IMR-90 (cell line): Measurements from ENCODE around the gene MACO1. TPM values are rescaled to one million over a fixed set of nuclear protein-coding genes. Genes with fewer than 3 reads are reported as not detected.
A peak's percentile ranks its signal among the peaks of the same experiment; 100 is the strongest.

Experiments used
- ATAC-seq: fragments of 200-7000 bp; cut with Tn5 transposase; 2 replicates; pipeline ENCODE4 v1.9.1; 2020; ENCODE audit warnings: low read depth, mild to moderate bottlenecking, moderate library complexity
- BruUV-seq: library from RNA; stranded (reverse); fragments of 400-500 nt; replicated peaks from 2 replicates; lab custom pipeline; 2021; lab: Mats Ljungman, UMichigan
- CTCF ChIA-PET: fragments of 300-600 bp; formaldehyde crosslinking; extraction: SDS; loops from one replicate; lab custom pipeline; 2021; ENCODE audit warnings: antibody characterized with exemption; lab: Yijun Ruan, JAX
- POLR2A ChIA-PET: fragments of 300-600 bp; sonication (Branson Sonifier 250); formaldehyde crosslinking; loops from one replicate; lab custom pipeline; 2022; ENCODE audit warnings: antibody characterized with exemption; ENCODE audit not compliant: unreplicated experiment; lab: Charles Lee
- DNase-seq: peaks from one replicate; pipeline ENCODE4 v3.0.0; 2013
- H2AFZ ChIP-seq: replicated peaks from 2 replicates; pipeline ENCODE3; 2013; ENCODE audit warnings: low read length, mild to moderate bottlenecking; ENCODE audit not compliant: poor library complexity
- H2AK5ac ChIP-seq: 2 replicates; pipeline ENCODE4 v1.6.1; 2013; ENCODE audit warnings: low read depth, low read length, inconsistent platforms
- H2AK9ac ChIP-seq: replicated peaks from 2 replicates; pipeline ENCODE3; 2013; ENCODE audit warnings: mild to moderate bottlenecking, low read depth, low read length, moderate library complexity; ENCODE audit not compliant: poor library complexity
- H2BK120ac ChIP-seq: 2 replicates; pipeline ENCODE4 v1.6.1; 2013; ENCODE audit warnings: low read depth, low read length, inconsistent platforms
- H2BK15ac ChIP-seq: 3 replicates; pipeline ENCODE4 v1.6.1; 2013; ENCODE audit warnings: low read depth, low read length, inconsistent platforms
- H2BK20ac ChIP-seq: 2 replicates; pipeline ENCODE4 v1.6.1; 2013; ENCODE audit warnings: low read depth, mild to moderate bottlenecking, inconsistent platforms, low read length, moderate library complexity
- H2BK5ac ChIP-seq: 2 replicates; pipeline ENCODE4 v1.6.1; 2013; ENCODE audit warnings: mild to moderate bottlenecking, low read depth, low read length, inconsistent platforms; ENCODE audit not compliant: poor library complexity, severe bottlenecking
- H3K14ac ChIP-seq: replicated peaks from 2 replicates; pipeline ENCODE4 v1.6.1; 2013; ENCODE audit warnings: low read depth, low read length, inconsistent platforms
- H3K18ac ChIP-seq: 2 replicates; pipeline ENCODE4 v1.6.1; 2013; ENCODE audit warnings: low read depth, low read length, control low read depth
- H3K23ac ChIP-seq: 2 replicates; pipeline ENCODE4 v1.6.1; 2013; ENCODE audit warnings: low read depth, low read length, inconsistent platforms
- H3K27ac ChIP-seq: 2 replicates; pipeline ENCODE4 v1.5.1; 2013; ENCODE audit warnings: mild to moderate bottlenecking, control low read depth, low read length; ENCODE audit not compliant: insufficient read depth
- H3K27me3 ChIP-seq: 2 replicates; pipeline ENCODE4 v1.6.1; 2013; ENCODE audit warnings: low read length; ENCODE audit not compliant: control insufficient read depth, insufficient read depth
- H3K36me3 ChIP-seq: 2 replicates; pipeline ENCODE4 v1.6.1; 2013; ENCODE audit warnings: low read length, mixed read lengths; ENCODE audit not compliant: control insufficient read depth, insufficient read depth
- H3K4ac ChIP-seq: 2 replicates; pipeline ENCODE4 v1.6.1; 2013; ENCODE audit warnings: low read depth, low read length, inconsistent platforms
- H3K4me1 ChIP-seq: 2 replicates; pipeline ENCODE4 v1.6.1; 2013; ENCODE audit warnings: low read length, mixed read lengths; ENCODE audit not compliant: control insufficient read depth, insufficient read depth
- H3K4me2 ChIP-seq: 2 replicates; pipeline ENCODE4 v1.6.1; 2013; ENCODE audit warnings: low read depth, mild to moderate bottlenecking, control low read depth, low read length, moderate library complexity
- H3K4me3 ChIP-seq: 2 replicates; pipeline ENCODE4 v1.5.1; 2013; ENCODE audit warnings: low read depth, mild to moderate bottlenecking, control low read depth, low read length, moderate library complexity; ENCODE audit not compliant: insufficient read depth
- H3K56ac ChIP-seq: 2 replicates; pipeline ENCODE4 v1.6.1; 2013; ENCODE audit warnings: low read length, inconsistent platforms; ENCODE audit not compliant: insufficient read depth; ENCODE audit errors: extremely low read depth
- H3K79me1 ChIP-seq, 2 experiments: 2 replicates each; pipeline ENCODE4 v1.6.1; 2013; ENCODE audit warnings: low read length in 2 of 2, inconsistent platforms in 1 of 2, low read depth in 1 of 2
- H3K9ac ChIP-seq: 2 replicates; pipeline ENCODE4 v1.6.1; 2013; ENCODE audit warnings: low read depth, low read length, control low read depth
- H3K9me1 ChIP-seq: 2 replicates; pipeline ENCODE4 v1.6.1; 2013; ENCODE audit warnings: low read length, inconsistent platforms; ENCODE audit not compliant: insufficient read depth
- H3K9me3 ChIP-seq: 2 replicates; pipeline ENCODE4 v1.6.1; 2013; ENCODE audit warnings: low read length; ENCODE audit not compliant: control insufficient read depth, insufficient read depth
- H4K20me1 ChIP-seq: 2 replicates; pipeline ENCODE4 v1.6.1; 2013; ENCODE audit warnings: low read length, inconsistent platforms; ENCODE audit not compliant: insufficient read depth
- H4K5ac ChIP-seq: 2 replicates; pipeline ENCODE4 v1.6.1; 2013; ENCODE audit warnings: mild to moderate bottlenecking, low read depth, low read length, control low read depth
- H4K8ac ChIP-seq, 2 experiments: 2 replicates each; pipeline ENCODE4 v1.6.1; 2013; ENCODE audit warnings: low read depth in 2 of 2, low read length in 2 of 2, control low read depth in 1 of 2, inconsistent platforms in 1 of 2
- H4K91ac ChIP-seq: 2 replicates; pipeline ENCODE4 v1.6.1; 2013; ENCODE audit warnings: low read depth, low read length, inconsistent platforms; ENCODE audit not compliant: insufficient read depth
- BHLHE40 ChIP-seq: fragments of 150-350 bp; IDR thresholded peaks from 2 replicates; pipeline ENCODE4 v1.6.1; 2016; ENCODE audit warnings: mild to moderate bottlenecking, low read depth, low read length
- CEBPB ChIP-seq: IDR thresholded peaks from 2 replicates; pipeline ENCODE4 v1.6.1; 2012; ENCODE audit warnings: low read depth, low read length, improper control_type of control experiment
- CHD1 ChIP-seq: IDR thresholded peaks from 2 replicates; pipeline ENCODE4 v1.6.1; 2012; ENCODE audit warnings: low read depth, low read length, improper control_type of control experiment
- CTCF ChIP-seq: conservative IDR thresholded peaks from 2 replicates; pipeline ENCODE4 v1.5.1; 2012; ENCODE audit warnings: mild to moderate bottlenecking, low read depth, low read length, improper control_type of control experiment
- ELK1 ChIP-seq: fragments of 150-350 bp; IDR thresholded peaks from 2 replicates; pipeline ENCODE4 v1.6.1; 2016; ENCODE audit warnings: low read depth, mild to moderate bottlenecking, low read length, moderate library complexity, borderline replicate concordance
- FOS ChIP-seq: fragments of 150-350 bp; IDR thresholded peaks from 2 replicates; pipeline ENCODE4 v1.6.1; 2016; ENCODE audit warnings: low read depth, low read length
- MXI1 ChIP-seq: IDR thresholded peaks from 2 replicates; pipeline ENCODE4 v1.6.1; 2012; ENCODE audit warnings: low read depth, mild to moderate bottlenecking, low read length, moderate library complexity, borderline replicate concordance
- POLR2A ChIP-seq: IDR thresholded peaks from 2 replicates; pipeline ENCODE4 v1.6.1; 2012; ENCODE audit warnings: mild to moderate bottlenecking, low read depth, low read length
- RAD21 ChIP-seq: IDR thresholded peaks from 2 replicates; pipeline ENCODE4 v1.6.1; 2012; ENCODE audit warnings: low read length, improper control_type of control experiment
- RCOR1 ChIP-seq: IDR thresholded peaks from 2 replicates; pipeline ENCODE4 v1.6.1; 2012; ENCODE audit warnings: mild to moderate bottlenecking, low read length, improper control_type of control experiment; ENCODE audit not compliant: insufficient replicate concordance
- SMC3 ChIP-seq: fragments of 150-350 bp; IDR thresholded peaks from 2 replicates; pipeline ENCODE4 v1.6.1; 2016; ENCODE audit warnings: low read depth, mild to moderate bottlenecking, antibody characterized with exemption, low read length, moderate library complexity
- USF2 ChIP-seq: fragments of 150-350 bp; IDR thresholded peaks from 2 replicates; pipeline ENCODE4 v1.6.1; 2017; ENCODE audit warnings: mild to moderate bottlenecking, antibody characterized with exemption, low read length, low read depth
- WGBS, 2 experiments: methylation state at CpG; one replicate each; pipeline versions ENCODE4 v1.1.5 to v1.1.7; 2013; ENCODE audit warnings: missing lambda C conversion rate in 2 of 2; ENCODE audit not compliant: insufficient read length in 1 of 2; ENCODE audit errors: extremely low coverage in 2 of 2; 5-methylcytosine and 5-hydroxymethylcytosine counted together
- dilution Hi-C: fragments of 300-500 bp; cut with HindIII; formaldehyde crosslinking; loops from one replicate; pipeline ENCODE4 v1.14.3; 2018; ENCODE audit warnings: low sequenced_read_pairs; ENCODE audit not compliant: unreplicated experiment
- in situ Hi-C: fragments of 300-500 bp; cut with MboI; formaldehyde crosslinking; loops from 3 replicates; pipeline ENCODE4 v1.14.3; 2019; ENCODE audit warnings: low sequenced_read_pairs, inconsistent platforms, mixed read lengths
- intact Hi-C: fragments of 100-400 bp; cut with micrococcal nuclease; formaldehyde crosslinking; loops from 2 replicates; pipeline ENCODE4 v1.10.0; 2022
- polyA plus RNA-seq, 3 experiments: library from polyadenylated mRNA; depleted of rRNA; stranded (reverse); fragments of >200 nt; gene quantifications; 2 replicates each; pipeline ENCODE4 v1.2.3, GENCODE V29; 2012; ENCODE audit warnings: low replicate concordance in 1 of 3
- total RNA-seq: library from RNA; depleted of rRNA; stranded (reverse); fragments of >200 nt; gene quantifications from 2 replicates; pipeline ENCODE4 v1.2.3, GENCODE V29; 2012

Gene MACO1
- total and polyA plus RNA-seq, 2 of the 4 experiments (the other 2 are of a cell fraction) = 6.8 to 12.7 TPM

DNA sequence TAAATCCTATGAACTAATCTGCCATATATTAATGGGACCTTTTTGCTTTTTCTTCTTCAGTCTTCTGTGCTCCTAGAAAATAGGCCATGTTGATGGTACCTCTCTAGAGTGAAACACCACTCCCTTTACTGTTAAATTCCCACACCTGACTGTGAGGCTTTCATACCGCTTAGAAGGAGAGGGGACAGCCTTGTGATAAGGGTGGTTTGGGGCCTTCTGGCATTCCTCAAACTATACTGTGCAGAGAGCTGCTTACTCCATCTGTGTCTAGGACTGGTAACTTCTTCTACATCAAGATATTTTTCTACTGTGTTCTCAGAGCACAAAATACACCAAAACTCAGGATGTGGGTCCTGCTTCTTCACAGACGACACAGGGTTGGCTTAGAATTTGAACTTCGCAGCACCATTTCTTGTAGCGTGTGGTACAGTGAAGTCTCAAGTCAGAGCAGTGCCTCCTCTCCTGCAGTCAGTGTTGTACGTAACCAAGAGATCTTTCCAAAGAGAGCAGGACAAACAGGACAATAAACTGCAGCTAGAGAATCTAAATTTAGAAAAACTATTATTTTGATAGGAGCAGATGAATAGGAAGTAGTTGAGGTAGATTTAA lies 43.8 kb downstream of the MACO1 start:
- H2AK5ac ChIP-seq = no peak overlapping the region
- no peak overlapping the region for H3K56ac ChIP-seq
- H3K4me2 ChIP-seq = no peak overlapping the region
- H3K36me3 ChIP-seq = peaks cover 1% of the 10 kb centered on the region; the same call in 1 of the 2 replicates
- H4K5ac ChIP-seq = no peak overlapping the region
- DNase-seq (no peak), ATAC-seq (no peak)
- no peak overlapping the region for H4K91ac ChIP-seq
- peaks cover 4% of the 10 kb centered on the region; the same call in 1 of the 2 replicates for H3K9me1 ChIP-seq
- no peaks in the 10 kb centered on the region for H3K4me1 ChIP-seq
- H4K8ac ChIP-seq = no peak overlapping the region
- no peak overlapping the region for H3K4me3 ChIP-seq
- TF ChIP-seq ELK1 (no peak), RAD21 (no peak), CHD1 (no peak), POLR2A (no peak), SMC3 (no peak), RCOR1 (no peak), CEBPB (no peak), FOS (no peak), MXI1 (no peak), CTCF (no peak), USF2 (no peak), BHLHE40 (no peak)
- ChIA-PET POLR2A (no interaction called here), CTCF (no interaction called here)
- H3K14ac ChIP-seq = no peak overlapping the region
- no TSS peak for BruUV-seq
- dilution Hi-C loops (no loop called here), in situ Hi-C loops (no loop called here), intact Hi-C loops (no loop called here)
- no peak overlapping the region for H3K27ac ChIP-seq
- no peak overlapping the region for H2BK5ac ChIP-seq
- H3K9me3 ChIP-seq = no peaks in the 10 kb centered on the region
- peaks cover 11% of the 10 kb centered on the region; the same call in 1 of the 2 replicates for H4K20me1 ChIP-seq
- no peak overlapping the region for H2BK120ac ChIP-seq
- WGBS, 2 experiments = 100% methylated on average over 3 of the region's 5 CpGs; no CpG with 5 or more reads in 1 of the 2 experiments
- H3K79me1 ChIP-seq = peaks cover 38 to 62% of the 10 kb centered on the region in 2 experiments
- H3K18ac ChIP-seq = no peak overlapping the region
- no peak overlapping the region for H3K9ac ChIP-seq
- H2BK15ac ChIP-seq = no peak overlapping the region
- no peak overlapping the region for H2AFZ ChIP-seq
- no peak overlapping the region for H2BK20ac ChIP-seq
- H3K23ac ChIP-seq = 0 out of 2 replicates have a peak overlapping the region, but pooled peaks have one; percentile 24
- H3K27me3 ChIP-seq = no peaks in the 10 kb centered on the region
- no peak overlapping the region for H3K4ac ChIP-seq
- H2AK9ac ChIP-seq = no peak overlapping the region
